GM21737 (cell line): Measurements from ENCODE around the gene ACVR1.
A peak's percentile ranks its signal among the peaks of the same experiment; 100 is the strongest.
"Not testable (repeated sequence)": the region's sequence is repeated elsewhere in the genome, so short reads cannot be mapped to it uniquely, and the experiment has no call there.

Source experiments
- ATAC-seq: cut with Tn5 transposase; IDR thresholded peaks from one replicate; pipeline ENCODE4 v1.9.1; 2021; ENCODE audit warnings: mild to moderate bottlenecking, moderate library complexity; ENCODE audit not compliant: unreplicated experiment

The ACVR1 gene

DNA sequence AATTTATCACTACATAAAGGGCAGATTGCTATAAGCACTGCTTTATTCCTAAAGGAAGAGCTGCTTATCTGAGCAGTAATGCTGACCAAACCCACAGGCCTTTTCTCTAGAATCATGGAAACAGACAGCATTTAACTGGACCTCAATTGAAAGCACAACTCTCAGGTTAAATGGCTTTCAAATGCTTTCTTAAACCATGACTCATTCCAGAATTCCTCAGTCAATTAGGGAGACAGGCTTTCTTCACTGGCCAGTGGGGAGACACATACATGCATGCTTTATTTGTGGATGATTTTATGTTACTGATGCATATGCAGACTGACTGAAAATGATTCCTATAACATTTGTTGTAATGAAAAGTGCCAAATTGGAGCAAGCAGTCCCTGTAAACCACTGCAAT lies 114.6 kb downstream of the ACVR1 start:
- ATAC-seq: no peak

DNA sequence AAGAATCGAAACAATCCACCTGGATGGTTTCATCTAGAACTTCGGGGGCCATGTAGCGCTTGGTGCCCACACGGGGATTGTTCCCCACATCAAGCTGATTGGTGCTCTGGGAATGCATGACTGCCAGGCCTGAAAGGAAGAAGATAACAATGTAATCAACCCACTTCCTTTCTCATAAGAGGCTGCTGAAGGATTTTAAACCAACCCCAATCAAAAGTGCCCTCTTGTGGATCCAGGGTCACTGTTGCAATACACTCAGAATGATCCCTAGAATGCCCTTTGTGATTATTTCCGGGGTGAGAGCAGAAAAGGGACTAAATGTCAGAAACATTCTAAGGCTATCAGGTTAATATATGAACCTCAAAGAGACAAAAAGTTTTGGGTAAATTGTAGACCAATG lies 115.2 kb downstream of the ACVR1 start:
- ATAC-seq: no peak

DNA sequence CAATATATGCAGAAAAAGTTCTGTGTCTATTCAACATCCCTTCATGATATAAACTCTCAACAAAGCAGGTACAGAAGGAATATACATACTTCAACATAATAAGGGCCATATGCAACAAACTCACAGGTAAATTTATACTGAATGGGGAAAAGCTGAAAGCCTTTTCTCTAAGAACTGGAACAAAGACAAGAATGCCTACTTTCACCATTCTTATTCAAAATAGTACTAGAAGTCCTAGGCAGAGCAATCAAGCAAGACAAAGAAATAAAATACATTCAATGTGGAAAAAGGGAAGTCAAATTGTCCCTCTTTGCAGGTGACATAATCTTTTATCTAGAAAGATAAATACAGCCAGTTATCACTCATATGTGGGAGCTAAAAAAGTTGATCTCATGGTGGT lies 116.3 kb downstream of the ACVR1 start:
- no peak for ATAC-seq

DNA sequence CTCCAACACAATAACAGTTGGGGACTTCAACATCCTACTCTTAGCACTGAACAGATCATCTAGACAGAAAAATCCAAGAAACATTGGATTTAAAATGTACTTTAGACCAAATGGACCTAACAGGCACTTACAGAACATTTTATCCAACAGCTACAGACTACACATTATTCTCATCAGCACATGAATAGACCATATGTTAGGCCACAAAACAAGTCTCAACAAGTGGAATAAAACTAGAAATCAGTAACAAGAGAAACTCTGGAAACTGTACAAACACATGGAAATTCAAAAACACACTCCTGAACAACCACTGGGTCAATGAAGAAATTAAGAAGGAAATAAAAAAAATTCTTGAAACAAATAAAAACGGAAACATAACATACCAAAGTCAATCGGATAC lies 117.5 kb downstream of the ACVR1 start:
- ATAC-seq: no peak

DNA sequence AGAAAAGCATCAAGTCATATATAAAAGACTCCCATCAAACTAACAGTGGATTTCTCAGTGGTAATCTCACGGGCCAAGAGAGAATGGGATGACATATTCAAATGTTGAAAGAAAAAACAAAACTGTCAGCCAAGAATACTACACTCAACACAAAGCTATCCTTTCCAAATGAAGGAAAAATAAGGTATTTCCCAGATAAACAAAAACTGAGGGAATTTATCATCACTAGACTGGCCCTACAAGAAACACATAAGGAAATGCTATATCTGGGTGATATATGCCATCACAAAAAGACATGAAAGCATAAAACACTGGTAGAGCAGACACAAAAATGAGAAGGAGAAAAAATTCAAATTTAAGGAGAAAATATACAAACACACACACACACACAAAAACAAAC lies 118.6 kb downstream of the ACVR1 start:
- no peak for ATAC-seq

DNA sequence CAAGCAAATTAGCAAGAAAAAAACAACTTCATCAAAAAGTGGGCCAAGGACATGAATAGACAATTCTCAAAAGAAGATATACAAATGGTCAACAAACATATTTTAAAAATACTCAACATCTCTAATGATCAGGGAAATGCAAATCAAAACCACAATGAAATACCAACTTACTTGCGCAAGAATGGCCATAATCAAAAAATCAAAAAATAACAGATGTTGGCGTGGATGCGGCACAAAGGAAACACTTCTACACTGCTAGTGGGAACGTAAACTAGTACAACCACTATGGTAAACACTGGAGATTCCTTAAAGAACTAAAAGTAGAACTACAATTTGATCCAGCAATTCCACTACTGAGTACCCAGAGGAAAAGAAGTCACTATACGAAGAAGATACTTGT lies 119.7 kb downstream of the ACVR1 start:
- not testable (repeated sequence) for ATAC-seq

DNA sequence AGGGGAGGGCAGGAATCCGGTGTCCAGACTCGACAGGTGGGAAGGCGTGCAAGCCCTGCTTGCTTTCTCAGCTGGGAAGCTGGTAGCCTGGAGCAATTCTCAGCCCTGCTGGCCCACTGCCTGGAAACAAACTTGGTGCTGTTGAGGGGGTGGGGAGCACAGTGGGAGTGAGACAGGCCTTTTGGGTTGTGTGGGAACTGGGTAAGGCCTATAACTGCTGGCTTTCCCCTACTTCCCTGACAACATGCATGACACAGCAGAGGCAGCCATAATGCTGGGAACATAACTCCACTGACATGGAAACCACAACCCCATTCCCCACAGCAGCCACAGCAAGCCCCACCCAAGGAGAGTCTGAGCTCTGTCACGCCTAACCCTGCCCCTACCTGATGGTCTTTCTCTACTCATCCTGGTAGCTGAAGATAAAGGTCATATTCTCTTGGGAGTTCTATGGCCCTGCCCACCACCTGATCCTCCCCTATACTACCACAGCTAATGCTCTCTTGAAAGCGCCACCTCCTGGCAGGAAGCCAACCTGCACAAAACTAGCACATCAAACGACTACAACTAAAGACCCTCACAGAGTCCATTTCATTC lies 124.6 kb downstream of the ACVR1 start:
- ATAC-seq: no peak

DNA sequence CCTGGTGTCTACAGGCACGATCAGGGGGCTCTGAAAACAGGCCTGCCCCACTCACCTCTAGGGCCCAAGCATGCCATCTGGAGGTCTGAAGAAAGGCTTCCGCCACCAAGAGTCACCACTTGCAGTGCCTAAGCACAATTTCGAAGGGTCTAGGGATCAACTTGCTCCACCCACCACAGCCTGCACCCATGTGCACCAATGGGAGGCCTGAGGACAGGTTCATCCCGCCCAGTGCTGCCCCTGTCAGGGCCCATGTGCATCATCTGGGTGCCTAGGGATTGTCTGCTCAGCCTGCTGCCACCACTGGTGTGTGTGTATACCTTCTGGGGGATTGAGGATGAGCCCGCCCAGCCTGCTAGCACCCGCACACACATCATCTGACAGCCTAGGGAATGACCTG lies 126.4 kb downstream of the ACVR1 start:
- ATAC-seq: no peak

DNA sequence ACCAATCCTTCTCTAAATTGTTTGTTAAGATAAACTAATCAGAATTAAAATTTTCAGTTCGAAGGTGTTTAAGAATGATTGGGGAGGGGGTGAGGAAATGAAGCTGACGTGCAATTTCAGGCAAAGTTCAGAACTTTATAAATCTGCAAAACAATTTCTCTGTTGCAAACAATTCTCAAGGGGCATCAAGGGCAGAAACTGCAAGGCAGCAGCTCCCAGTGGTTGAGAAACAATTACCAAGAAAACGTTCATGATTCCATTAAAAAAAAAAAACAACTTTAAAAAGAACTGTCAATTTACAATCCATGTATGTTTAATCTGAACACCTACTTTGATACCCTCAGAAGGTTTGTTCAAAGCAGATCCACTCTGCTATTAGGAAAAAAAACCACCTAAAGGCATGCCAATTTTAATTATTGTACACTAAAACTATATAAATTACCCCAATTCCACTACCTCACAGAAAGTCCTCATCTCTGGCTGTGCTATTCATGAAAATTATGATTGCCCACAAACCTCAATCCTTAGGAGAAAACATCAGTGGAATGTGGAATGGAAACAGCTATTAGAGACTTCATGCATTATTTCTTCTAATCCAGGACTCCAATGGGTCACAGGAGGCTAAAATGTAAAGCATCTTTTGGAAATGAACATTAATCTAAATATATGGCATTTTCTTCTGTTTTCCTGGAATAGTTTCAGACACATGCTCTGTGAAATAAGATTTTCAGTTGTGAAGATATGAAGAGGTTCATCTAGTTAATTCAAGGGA lies 127.6 kb downstream of the ACVR1 start:
- ATAC-seq: no peak

DNA sequence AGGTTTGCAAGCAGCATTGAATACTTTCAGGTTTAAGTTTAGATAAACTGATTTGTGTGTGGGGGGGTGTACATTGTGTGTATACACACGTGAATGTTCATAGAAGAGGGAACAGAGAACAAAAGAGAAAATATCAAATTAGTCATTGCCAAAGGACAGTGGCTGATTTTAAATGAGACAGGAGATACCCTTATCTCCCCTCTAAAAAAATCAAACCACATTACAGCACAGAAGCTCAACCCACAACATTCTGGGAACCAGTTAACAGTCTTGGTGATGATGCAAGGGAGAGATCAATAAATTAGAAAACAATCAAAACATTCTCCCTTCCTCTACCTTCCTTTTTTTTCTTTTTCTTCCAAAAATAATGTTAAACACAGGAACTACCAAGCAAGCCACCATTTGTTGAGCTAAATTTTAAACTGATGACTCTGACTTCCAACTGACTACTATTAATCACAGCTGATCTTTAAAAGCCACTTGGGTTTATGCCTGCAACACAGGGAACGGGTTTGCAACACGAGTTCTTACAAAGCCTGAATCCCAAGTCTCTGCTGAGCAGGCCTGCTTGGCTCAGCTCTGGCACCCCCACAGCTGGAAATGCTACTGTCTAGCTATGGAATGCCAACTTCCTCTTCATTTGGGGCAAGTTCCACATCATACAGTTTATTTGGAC lies 128.3 kb downstream of the ACVR1 start:
- ATAC-seq: peak; percentile 46

DNA sequence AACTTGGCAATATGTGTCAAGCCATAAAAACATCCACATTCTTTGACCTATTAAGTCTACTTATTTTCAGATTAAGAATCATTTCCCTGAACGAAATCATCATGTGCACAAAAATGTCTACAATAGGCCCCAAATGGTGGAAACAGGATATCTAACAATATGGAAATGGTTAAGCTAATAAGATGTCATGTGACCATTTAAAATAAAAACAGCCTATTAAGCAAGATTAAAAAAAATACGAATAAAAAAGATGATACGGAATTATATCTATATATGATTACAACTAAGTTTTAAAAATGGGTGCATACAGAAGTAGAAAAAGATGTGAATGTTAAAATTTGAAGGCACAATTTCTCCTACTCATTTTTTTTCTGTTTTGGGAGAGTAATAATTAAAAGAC lies 128.8 kb downstream of the ACVR1 start:
- ATAC-seq: no peak

DNA sequence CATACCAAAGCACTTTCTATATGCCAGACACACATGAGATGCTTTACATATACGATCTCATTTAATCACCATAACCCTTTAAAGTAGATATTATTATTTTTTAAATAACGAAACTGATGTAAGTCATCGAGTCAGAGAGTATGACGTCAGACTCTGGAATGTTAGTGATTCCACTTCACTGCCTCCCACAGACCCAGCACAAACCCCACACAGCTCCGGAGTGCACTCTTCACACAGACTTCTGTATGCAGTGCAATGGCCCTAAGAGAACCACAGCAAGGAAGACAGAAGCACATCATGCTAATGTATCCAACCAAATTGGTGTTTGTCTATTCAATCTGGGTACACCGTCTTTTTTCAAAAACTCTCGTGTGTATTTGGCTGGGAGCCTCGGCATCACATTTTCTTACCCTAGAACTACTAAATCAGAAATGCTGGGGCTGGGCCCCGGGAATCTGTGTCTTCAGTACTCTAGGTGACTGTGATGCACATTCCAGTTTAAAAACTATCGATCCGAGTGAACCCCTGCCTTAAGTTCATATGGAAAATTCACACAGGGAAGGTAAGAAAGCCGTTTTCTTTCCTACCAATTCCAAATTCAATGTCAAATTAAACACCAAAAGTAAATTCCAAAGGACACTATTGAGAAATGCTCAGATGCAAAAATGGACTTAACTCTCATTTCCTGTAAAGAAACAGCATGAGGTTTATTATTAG lies 129.7 kb downstream of the ACVR1 start:
- no peak for ATAC-seq

DNA sequence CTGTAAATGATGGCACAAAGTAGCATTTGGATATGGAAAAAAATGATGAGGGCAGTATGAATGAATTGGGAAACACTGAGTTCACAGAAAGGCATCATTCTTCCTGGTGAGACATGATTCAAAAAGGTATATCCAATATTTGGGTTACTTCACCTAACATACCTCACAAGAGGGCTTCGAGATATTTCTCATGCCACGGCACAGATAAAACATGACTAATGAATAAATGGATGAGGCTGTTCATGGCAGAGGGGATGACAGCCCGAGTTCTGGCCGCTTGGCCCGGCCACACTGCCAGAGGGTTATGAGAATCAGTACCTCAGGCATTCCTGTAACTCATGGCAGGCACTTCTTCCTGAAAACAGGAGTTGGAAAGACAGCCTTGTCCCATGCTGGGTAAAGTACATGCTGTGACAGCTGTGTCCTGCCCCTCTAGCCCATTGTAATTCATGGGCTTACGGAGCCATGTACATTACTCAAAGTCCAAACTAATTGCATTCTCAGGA lies 131.5 kb downstream of the ACVR1 start:
- ATAC-seq: no peak

DNA sequence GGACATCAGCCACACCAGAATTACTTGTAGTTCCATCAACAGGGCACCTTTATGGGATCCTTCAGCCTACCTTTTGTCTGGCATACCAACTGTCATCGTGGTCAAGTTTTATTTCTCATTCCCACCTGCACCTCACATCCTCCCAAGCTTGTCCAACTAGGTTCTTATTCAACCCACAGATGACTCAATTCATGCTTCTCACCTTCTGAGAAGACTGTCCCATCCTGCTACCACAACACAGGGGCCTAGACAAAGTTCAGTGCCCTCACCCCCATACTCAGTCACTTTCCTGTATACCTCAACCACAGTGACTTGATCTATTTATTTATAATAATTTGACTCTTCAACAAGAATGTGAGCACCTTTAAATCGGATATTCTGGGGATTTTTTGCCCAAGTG lies 133.1 kb downstream of the ACVR1 start:
- no peak for ATAC-seq

DNA sequence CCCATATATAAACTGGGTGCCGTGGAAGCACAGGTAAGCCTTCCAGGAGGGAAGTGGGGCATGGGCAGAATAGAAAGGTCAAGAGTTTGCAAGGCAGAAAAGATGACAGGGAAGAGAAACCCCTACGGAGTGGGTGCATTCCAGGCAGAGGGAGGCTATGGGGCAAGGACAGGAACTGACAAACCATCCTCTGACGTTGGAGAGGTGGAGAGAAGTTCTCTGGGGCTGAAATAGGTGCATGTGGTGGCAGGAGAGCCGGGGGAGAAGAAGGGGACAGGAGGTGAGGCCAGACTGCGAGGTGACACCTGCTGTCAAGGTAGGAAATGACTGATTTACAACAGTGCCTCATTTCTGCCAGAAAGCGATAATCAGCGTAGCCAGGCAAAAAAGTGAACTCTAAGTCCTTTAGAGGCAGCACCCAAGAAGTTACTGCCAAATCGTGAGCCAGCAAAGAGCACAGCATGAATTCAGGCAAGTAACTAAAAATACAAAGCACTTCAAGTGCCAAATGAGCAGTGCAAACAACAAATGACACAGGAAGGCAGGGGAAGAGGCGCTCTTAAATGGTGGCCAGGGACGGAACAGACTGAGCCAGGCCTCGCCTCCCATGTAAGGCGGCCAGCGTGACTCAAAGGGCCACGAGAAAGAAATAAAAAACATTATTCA lies 134.2 kb downstream of the ACVR1 start:
- no peak for ATAC-seq

DNA sequence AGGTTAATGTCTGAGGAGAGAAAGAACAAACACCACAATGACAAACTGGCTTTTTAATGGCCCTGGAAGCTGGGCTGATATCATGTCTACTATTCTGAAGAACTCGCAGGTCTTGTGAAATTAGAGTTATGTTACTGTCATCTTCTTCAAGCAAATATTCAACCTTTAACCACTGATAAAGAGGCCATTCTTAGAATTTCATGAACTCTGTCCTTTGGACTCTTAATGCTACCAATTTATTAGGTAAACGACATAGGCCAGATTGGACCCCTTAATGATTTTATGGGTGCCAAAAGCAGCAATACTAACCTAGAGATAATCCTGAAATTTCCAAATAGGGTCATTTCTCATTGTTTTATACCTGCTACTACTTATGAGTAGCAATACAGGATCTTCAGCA lies 138.5 kb downstream of the ACVR1 start:
- ATAC-seq: no peak

DNA sequence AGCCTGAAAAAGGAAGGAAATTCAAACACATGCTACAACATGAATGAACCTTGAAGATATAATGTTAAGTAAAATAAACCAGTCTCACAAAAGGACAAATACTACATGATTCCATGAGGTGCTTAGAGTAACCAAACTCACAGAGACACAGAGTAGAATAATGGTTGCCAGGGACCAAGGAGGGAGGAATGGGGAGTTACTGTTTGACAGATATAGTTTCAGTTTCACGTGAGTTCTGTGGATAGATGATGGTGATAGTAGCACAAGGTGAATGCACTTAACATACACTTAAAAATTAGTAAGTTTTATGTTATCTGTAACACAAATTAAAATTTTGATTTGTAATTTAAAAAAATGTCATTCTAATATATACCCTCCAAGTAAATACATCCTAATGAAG lies 140.6 kb downstream of the ACVR1 start:
- ATAC-seq: no peak

DNA sequence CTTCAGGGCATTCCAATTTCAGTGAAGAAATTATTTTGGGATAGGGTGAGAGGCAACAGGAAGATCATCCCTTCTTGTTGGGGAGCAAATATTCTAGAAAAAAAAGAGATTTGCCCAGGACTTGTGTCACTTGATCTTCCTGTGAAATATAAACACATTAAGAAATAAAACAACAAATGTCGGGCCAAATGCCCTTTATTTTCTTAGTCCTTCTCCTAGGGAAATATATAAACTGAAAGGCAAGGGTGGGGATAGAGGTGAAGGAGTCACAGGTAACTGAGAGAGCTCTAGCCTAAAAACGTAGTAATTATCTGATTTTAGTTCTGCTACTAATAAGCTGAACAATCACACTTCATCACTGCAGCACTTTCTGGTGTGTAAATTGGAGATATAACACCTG lies 142.9 kb downstream of the ACVR1 start:
- no peak for ATAC-seq

DNA sequence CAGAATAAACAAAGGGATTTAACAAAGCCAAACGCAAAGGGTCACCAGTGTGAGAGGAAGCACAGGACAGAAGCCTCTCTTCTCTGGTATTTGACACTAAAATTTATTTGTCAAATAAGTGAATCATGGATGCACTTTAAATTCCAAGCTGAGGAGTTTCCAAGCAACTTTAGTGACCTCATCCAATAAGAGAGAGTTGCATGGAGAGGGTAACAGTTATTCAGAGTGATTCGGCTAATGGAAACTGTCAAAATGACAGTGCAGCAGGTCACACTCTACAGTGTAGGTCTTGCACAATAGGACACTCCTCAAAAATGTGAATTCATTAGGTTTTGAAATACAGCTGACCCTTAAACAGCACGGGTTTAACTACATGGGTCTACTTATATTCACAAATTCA lies 143.5 kb downstream of the ACVR1 start:
- ATAC-seq: no peak

DNA sequence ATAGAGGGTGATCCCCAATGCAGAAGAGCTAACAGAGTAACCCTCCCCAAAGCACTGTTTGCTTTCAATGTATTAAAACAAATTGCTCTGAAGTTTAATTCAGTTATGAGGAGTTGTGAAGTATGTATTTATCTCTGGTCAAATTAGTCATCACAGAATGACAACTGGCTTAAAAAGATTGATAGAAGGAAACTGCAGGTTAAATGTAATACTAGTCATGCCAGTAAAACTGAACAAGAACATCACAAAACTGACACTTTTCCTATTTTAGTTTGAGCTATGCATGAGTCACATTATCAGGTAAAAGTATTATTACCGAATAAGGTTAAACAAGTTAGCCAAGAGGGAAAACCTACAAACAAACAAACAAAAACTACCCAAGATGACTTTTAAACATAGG lies 148.4 kb downstream of the ACVR1 start:
- ATAC-seq: no peak

DNA sequence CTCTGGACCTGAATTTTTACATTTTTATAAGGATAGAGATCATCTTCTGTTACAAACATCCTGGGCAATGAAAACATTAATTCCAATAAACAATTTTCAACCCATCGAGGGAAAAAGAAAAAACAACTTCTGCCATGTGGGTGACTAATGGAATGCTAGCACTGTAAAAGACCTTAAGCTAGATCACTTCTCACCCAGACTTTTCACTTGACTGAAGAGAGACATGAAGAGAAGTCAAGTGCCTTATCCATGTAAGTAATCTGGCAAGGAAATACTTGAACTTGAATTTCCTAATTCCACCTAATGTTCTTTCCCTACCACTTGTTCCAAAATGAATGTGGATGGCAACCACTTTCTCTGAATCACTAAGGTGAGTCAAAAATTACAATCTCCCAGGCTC lies 149.2 kb downstream of the ACVR1 start:
- no peak for ATAC-seq
